H1 (cell line): ENCODE results near the gene LPP. TPM values are rescaled to one million over a fixed set of nuclear protein-coding genes. Genes with fewer than 3 reads are reported as not detected.

Experiments used
- CTCF ChIA-PET: fragments of 300-600 bp; sonication (Branson Sonifier 250); formaldehyde crosslinking; loops from one replicate; lab custom pipeline; 2021; ENCODE audit not compliant: partially characterized antibody; lab: Charles Lee
- POLR2A ChIA-PET: fragments of 300-600 bp; sonication (Branson Sonifier 250); formaldehyde crosslinking; loops from one replicate; lab custom pipeline; 2021; ENCODE audit warnings: inconsistent platforms; ENCODE audit not compliant: partially characterized antibody; lab: Charles Lee
- DNase-seq, 2 experiments: peaks; one replicate each; pipeline versions ENCODE4 v3.0.0 to v3.0.0-alpha.2; 2010 to 2022; ENCODE audit warnings: low spot score in 2 of 2, low read depth in 1 of 2, mixed read lengths in 1 of 2
- FAIRE-seq: peaks from 2 replicates; lab custom pipeline; 2011; peaks lifted over from hg19 to GRCh38; lab: Jason Lieb, UNC
- H2AFZ ChIP-seq: 2 replicates; pipeline ENCODE4 v1.8.1; 2012; ENCODE audit warnings: low read length, inconsistent platforms
- H2AK5ac ChIP-seq: 2 replicates; pipeline ENCODE4 v1.6.1; 2013; ENCODE audit warnings: low read depth, low read length
- H2BK120ac ChIP-seq: replicated peaks from 2 replicates; pipeline ENCODE3; 2013; ENCODE audit warnings: low read depth, low read length, inconsistent platforms
- H2BK12ac ChIP-seq: 2 replicates; pipeline ENCODE4 v1.6.1; 2013; ENCODE audit warnings: low read depth, low read length
- H2BK15ac ChIP-seq: 2 replicates; pipeline ENCODE4 v1.6.1; 2013; ENCODE audit warnings: low read length
- H2BK20ac ChIP-seq: 2 replicates; pipeline ENCODE4 v1.6.1; 2013; ENCODE audit warnings: low read length
- H2BK5ac ChIP-seq: 2 replicates; pipeline ENCODE4 v1.6.1; 2013; ENCODE audit warnings: low read depth, low read length
- H3K14ac ChIP-seq: 2 replicates; pipeline ENCODE4 v1.6.1; 2013; ENCODE audit warnings: inconsistent platforms; ENCODE audit not compliant: insufficient read length
- H3K18ac ChIP-seq: 2 replicates; pipeline ENCODE4 v1.6.1; 2013; ENCODE audit warnings: low read length; ENCODE audit errors: extremely low read depth
- H3K23ac ChIP-seq: 2 replicates; pipeline ENCODE4 v1.6.1; 2013; ENCODE audit warnings: inconsistent platforms; ENCODE audit not compliant: insufficient read length
- H3K23me2 ChIP-seq: 2 replicates; pipeline ENCODE4 v1.6.1; 2013; ENCODE audit warnings: low read depth, low read length
- H3K27ac ChIP-seq: 2 replicates; pipeline ENCODE4 v1.6.1; 2011; ENCODE audit warnings: low read depth, low read length, inconsistent platforms
- H3K27me3 ChIP-seq, 4 experiments: replicated peaks in 1 of 4; 1 replicate in 1 of 4; 2 replicates in 3 of 4; pipeline versions ENCODE4 v1.6.1 to v1.8.1; 2011 to 2013; ENCODE audit warnings: low read length in 3 of 4, mild to moderate bottlenecking in 3 of 4, inconsistent platforms in 2 of 4, mixed read lengths in 2 of 4, moderate library complexity in 1 of 4; ENCODE audit not compliant: control insufficient read depth in 3 of 4, insufficient read depth in 3 of 4; ENCODE audit errors: extremely low read depth in 1 of 4
- H3K36me3 ChIP-seq, 4 experiments: 2 replicates each; pipeline versions ENCODE4 v1.6.1 to v1.8.1; 2011 to 2013; ENCODE audit warnings: mild to moderate bottlenecking in 4 of 4, low read length in 3 of 4, moderate library complexity in 2 of 4, control low read depth in 1 of 4, inconsistent platforms in 1 of 4; ENCODE audit not compliant: insufficient read depth in 4 of 4, control insufficient read depth in 2 of 4
- H3K4ac ChIP-seq: replicated peaks from 2 replicates; pipeline ENCODE3; 2013; ENCODE audit warnings: low read length, low read depth, mixed read lengths, inconsistent platforms; ENCODE audit not compliant: insufficient read length
- H3K4me1 ChIP-seq, 4 experiments: replicated peaks in 1 of 4; 1 replicate in 1 of 4; 2 replicates in 3 of 4; pipeline versions ENCODE4 v1.6.1 to v1.8.1; 2011 to 2013; ENCODE audit warnings: low read length in 3 of 4, inconsistent platforms in 2 of 4, mixed read lengths in 1 of 4; ENCODE audit not compliant: insufficient read depth in 4 of 4, control insufficient read depth in 3 of 4
- H3K4me2 ChIP-seq, 2 experiments: 2 replicates each; pipeline versions ENCODE4 v1.6.1 to v1.8.1; 2011 to 2013; ENCODE audit warnings: low read depth in 2 of 2, low read length in 2 of 2, control low read depth in 1 of 2, inconsistent platforms in 1 of 2, mild to moderate bottlenecking in 1 of 2; ENCODE audit not compliant: insufficient read depth in 1 of 2
- H3K4me3 ChIP-seq, 4 experiments: fragments of 200-600, 300-600 bp in 1 of 4; sonication (generic), shearing (Covaris generic), sonication (Bioruptor Twin) in 1 of 4; 2 replicates each; pipeline versions ENCODE4 v1.5.1 to v1.8.1; 2011 to 2016; ENCODE audit warnings: low read length in 4 of 4, low read depth in 3 of 4, control low read depth in 2 of 4, inconsistent platforms in 2 of 4, mild to moderate bottlenecking in 2 of 4, mixed read lengths in 1 of 4, moderate library complexity in 1 of 4; ENCODE audit not compliant: insufficient read depth in 2 of 4; ENCODE audit errors: extremely low read depth in 1 of 4
- H3K56ac ChIP-seq: replicated peaks from 2 replicates; pipeline ENCODE3; 2013; ENCODE audit warnings: low read depth, mild to moderate bottlenecking, mixed read lengths, low read length, inconsistent platforms; ENCODE audit not compliant: insufficient read length
- H3K79me1 ChIP-seq: 2 replicates; pipeline ENCODE4 v1.6.1; 2013; ENCODE audit warnings: low read depth, low read length, control low read depth
- H3K79me2 ChIP-seq, 2 experiments: 2 replicates each; pipeline versions ENCODE4 v1.6.1 to v1.8.1; 2012 to 2013; ENCODE audit warnings: low read length in 2 of 2, mild to moderate bottlenecking in 2 of 2, inconsistent platforms in 1 of 2; ENCODE audit not compliant: insufficient read depth in 2 of 2, control insufficient read depth in 1 of 2
- H3K9ac ChIP-seq, 4 experiments: replicated peaks in 1 of 4; 1 replicate in 1 of 4; 2 replicates in 3 of 4; pipeline versions ENCODE4 v1.6.1 to v1.8.1; 2011 to 2013; ENCODE audit warnings: low read depth in 3 of 4, low read length in 3 of 4, control low read depth in 2 of 4, mild to moderate bottlenecking in 2 of 4, moderate library complexity in 2 of 4, inconsistent platforms in 1 of 4; ENCODE audit errors: extremely low read depth in 1 of 4
- H3K9me3 ChIP-seq, 2 experiments: 2 replicates each; pipeline versions ENCODE4 v1.6.1 to v1.8.1; 2012 to 2013; ENCODE audit warnings: mild to moderate bottlenecking in 2 of 2, moderate library complexity in 2 of 2, control low read depth in 1 of 2, inconsistent platforms in 1 of 2, low read depth in 1 of 2, low read length in 1 of 2, mixed read lengths in 1 of 2; ENCODE audit not compliant: insufficient read depth in 2 of 2
- H4K20me1 ChIP-seq, 2 experiments: replicated peaks in 1 of 2; 2 replicates each; pipeline versions ENCODE3 to v1.8.1; 2011 to 2013; ENCODE audit warnings: inconsistent platforms in 2 of 2, low read length in 2 of 2, mild to moderate bottlenecking in 1 of 2; ENCODE audit not compliant: insufficient read depth in 2 of 2, control insufficient read depth in 1 of 2
- H4K5ac ChIP-seq: 2 replicates; pipeline ENCODE4 v1.6.1; 2013; ENCODE audit warnings: low read length, low read depth, mixed read lengths, inconsistent platforms; ENCODE audit not compliant: insufficient read length
- H4K8ac ChIP-seq: 2 replicates; pipeline ENCODE4 v1.8.0; 2013; ENCODE audit warnings: mild to moderate bottlenecking, moderate library complexity, low read length, inconsistent platforms; ENCODE audit not compliant: insufficient read depth; ENCODE audit errors: extremely low read depth
- H4K91ac ChIP-seq: replicated peaks from 2 replicates; pipeline ENCODE3; 2013; ENCODE audit warnings: low read length, mixed read lengths, inconsistent platforms; ENCODE audit not compliant: insufficient read length
- ASH2L ChIP-seq: fragments of 200-600, 300-600 bp; sonication (generic); IDR thresholded peaks from one replicate; pipeline ENCODE4 v1.7.1; 2017; ENCODE audit warnings: low read length
- POLR2AphosphoS5 ChIP-seq: IDR thresholded peaks from 2 replicates; pipeline ENCODE4 v1.6.1; 2011; ENCODE audit warnings: low read depth, low read length
- WGBS, 2 experiments: shearing (Covaris generic) in 1 of 2; methylation state at CpG; one replicate each; pipeline versions ENCODE4 v1.1.6 to v1.1.7; 2013 to 2015; ENCODE audit warnings: low lambda C conversion rate in 2 of 2, mixed read lengths in 2 of 2, inconsistent platforms in 1 of 2, low coverage in 1 of 2, missing lambda C conversion rate in 1 of 2; ENCODE audit not compliant: insufficient replicate concordance in 2 of 2, insufficient coverage in 1 of 2, insufficient read length in 1 of 2; ENCODE audit errors: extremely low coverage in 1 of 2, missing lambda C conversion rate in 1 of 2; 5-methylcytosine and 5-hydroxymethylcytosine counted together
- polyA plus RNA-seq, 7 experiments: library from polyadenylated mRNA; depleted of rRNA in 3 of 7; stranded (reverse) in 5 of 7; unstranded in 2 of 7; fragments of >200 nt in 5 of 7; fragments of 200-250 nt in 2 of 7; gene quantifications; 1 replicate in 5 of 7; 2 replicates in 1 of 7; 4 replicates in 1 of 7; pipeline versions ENCODE4 v1.2.1 to v1.2.3, GENCODE V29; 2011 to 2013; ENCODE audit warnings: missing spikeins in 2 of 7, mixed read lengths in 2 of 7
- total RNA-seq: library from RNA; stranded (reverse); fragmentation: NEBNext Ultra II Directional; extraction: Animal tissue kit (Norgen Biotek cat#: 25700); gene quantifications from 2 replicates; pipeline ENCODE4 v1.2.1, GENCODE V29; 2021

The LPP gene
- total and polyA plus RNA-seq, 2 of the 8 experiments (the other 6 are each of a cell fraction or from before 2014, with no cell fraction given) = 10.0 to 53.3 TPM

- Histone ChIP-seq H2BK120ac (no peak overlapping the region), H2BK20ac (no peak overlapping the region), H3K23me2 (no peaks in the 10 kb centered on the region), H2AFZ (no peak overlapping the region), H2BK15ac (no peak overlapping the region), H3K27me3 (no peaks in the 10 kb centered on the region), H3K14ac (no peak overlapping the region), H3K36me3 (no peaks in the 10 kb centered on the region), H2BK12ac (no peak overlapping the region), H3K4me1 (peaks cover 2 to 7% (median 4%) of the 10 kb centered on the region in 4 experiments; a peak in 4 of 7 replicates), H2BK5ac (no peak overlapping the region), H3K27ac (no peak overlapping the region), H3K4ac (no peak overlapping the region), H3K9ac (no peak overlapping the region), H2AK5ac (no peak overlapping the region), H3K4me3 (no peak overlapping the region), H4K91ac (no peak overlapping the region), H3K56ac (no peak overlapping the region), H3K23ac (no peak overlapping the region), H4K20me1 (no peaks in the 10 kb centered on the region), H3K79me1 (no peaks in the 10 kb centered on the region), H3K9me3 (no peaks in the 10 kb centered on the region), H3K4me2 (no peak overlapping the region), H3K79me2 (no peaks in the 10 kb centered on the region), H4K5ac (no peak overlapping the region), H4K8ac (no peak overlapping the region), H3K18ac (no peak overlapping the region)
- TF ChIP-seq ASH2L = no peak
- TF ChIP-seq POLR2AphosphoS5 = no peak
- no peak for DNase-seq
- CTCF ChIA-PET = interaction anchor here (1.3 to 1.4 kb wide), 2 partner anchors 10 to 951 kb away, joined by 4 read pairs; no protein-coding TSS in a partner anchor
- FAIRE-seq = no peak
- POLR2A ChIA-PET = no interaction called here
- 71% methylated on average over 1 of the region's 1 CpG; no CpG with 5 or more reads in 1 of the 2 experiments for WGBS, 2 experiments
Observed at GRCh38 chr3:188691004-188691403, 537.0 kb downstream of the LPP start.
